HPDE6-E6E7 (cell line): ENCODE results near the gene PAXX.

Experiments
- DNase-seq: peaks from one replicate; pipeline ENCODE4 v3.0.0; 2011; ENCODE audit warnings: missing footprints; ENCODE audit errors: extremely low spot score

PAXX gene

GRCh38 chr9:136981588-136982231 lies 10.5 kb upstream of the PAXX start:
- DNase-seq = no peak

GRCh38 chr9:136982232-136983051 lies 9.8 kb upstream of the PAXX start, which contains the start of gene LCNL1:
Gene LCNL1 (plus strand): TSS chr9:136982993. CDS start chr9:136983587, 594 bp downstream.
- DNase-seq = no peak

GRCh38 chr9:136983167-136983566 lies 9.1 kb upstream of the PAXX start:
- no peak for DNase-seq

GRCh38 chr9:136983656-136984314 lies 8.4 kb upstream of the PAXX start:
- DNase-seq = no peak

GRCh38 chr9:136984464-136985026 lies 7.7 kb upstream of the PAXX start:
- no peak for DNase-seq

DNA sequence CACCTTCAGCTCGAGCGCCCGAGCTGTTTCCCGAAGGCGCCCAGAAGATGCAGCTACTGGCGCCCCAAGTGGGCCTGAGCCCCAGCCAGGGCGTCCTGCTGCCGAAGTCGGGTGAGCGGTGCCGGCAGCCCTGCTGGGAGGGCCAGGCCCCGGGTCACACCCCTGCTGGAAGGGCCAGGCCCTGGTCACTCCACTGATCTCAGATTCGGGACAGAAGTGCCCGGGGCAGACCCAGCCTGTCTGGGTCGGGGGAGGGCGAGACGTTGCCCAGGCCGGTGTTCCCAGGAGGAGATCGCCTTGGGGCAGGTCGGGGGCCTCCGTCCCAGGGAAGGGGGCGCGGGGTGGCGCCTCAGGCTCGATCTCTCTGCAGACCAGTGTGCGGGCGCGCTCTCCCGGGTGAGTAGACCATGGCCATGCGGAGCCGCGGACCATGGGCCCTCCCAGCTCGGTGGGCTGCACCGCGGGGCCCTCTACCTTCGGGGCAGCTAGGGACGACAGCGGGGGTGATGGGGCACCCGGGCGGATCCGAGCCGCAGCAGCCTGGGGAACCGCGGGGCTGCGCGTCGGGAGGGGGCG lies 7.1 kb upstream of the PAXX start:
- DNase-seq = no peak

DNA sequence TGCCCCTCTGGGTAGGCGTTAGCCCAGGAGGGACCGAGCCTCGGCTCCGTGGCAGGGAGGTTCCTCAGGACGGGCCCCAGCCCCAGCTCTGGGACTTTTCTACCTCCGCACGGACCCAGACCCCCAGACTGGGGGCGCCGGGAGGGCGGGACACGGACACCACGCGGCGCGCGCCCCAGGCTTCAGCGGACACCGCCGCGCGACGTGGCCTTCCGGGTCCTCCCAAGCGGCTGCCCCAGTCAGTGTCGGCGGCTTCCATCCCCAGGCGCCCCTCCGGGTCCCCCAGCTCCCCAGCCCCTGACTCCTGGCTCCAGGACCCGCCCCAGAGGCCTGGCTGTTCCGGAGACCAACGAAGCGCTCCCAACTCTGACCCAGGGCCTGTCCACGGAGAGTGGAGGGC lies 6.4 kb upstream of the PAXX start:
- no peak for DNase-seq

DNA sequence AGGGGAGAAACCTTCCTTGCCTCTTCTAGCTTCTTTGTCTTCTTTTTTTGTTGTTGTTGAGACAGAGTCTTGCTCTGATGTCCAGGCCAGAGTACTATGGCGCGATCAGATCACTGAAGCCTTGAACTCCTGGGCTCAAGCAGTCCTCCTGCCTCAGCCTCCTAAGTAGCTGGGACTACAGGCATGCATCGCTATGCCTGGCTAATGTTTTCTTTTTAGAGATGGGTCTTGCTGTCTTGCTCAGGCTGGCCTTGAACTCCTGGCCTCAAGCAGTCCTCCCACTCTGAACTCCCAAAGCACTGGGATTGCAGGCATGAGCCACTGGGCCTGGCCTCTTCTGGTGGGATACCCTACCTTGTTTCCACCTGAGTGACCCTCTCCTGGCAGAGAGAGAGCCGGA lies 3.4 kb upstream of the PAXX start:
- no peak for DNase-seq

DNA sequence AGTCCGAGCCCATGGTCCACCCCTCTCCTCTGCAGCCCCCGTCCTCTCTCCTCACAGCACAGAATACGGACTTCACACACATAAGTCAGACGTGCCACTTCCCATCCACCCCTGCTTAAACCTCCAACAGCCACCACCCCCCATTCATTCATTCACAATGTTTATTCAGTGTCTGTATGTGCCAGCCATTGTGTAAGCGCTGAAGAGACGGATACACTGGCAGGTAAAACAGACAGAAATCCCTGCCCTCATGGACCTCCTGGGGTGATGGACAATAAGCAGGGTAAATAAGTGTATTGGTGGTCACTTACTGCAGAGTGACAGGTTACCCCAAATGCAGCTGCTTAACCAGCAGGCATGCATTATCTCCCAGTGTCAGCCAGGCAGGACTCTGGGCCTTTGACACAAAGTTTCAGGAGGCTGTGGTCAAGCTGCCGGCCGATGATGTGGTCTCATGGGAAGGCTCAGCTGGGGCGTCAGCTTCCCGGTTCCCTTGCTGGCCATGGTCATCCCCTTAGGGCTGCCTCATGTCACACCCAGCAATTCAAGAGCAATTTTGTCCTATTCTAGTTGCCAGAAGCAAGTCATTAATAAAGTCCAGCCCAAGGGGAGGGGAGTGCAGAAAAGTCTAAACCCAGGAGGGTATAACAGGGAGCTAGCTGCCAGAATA lies 1.8 kb upstream of the PAXX start:
- DNase-seq = no peak

DNA sequence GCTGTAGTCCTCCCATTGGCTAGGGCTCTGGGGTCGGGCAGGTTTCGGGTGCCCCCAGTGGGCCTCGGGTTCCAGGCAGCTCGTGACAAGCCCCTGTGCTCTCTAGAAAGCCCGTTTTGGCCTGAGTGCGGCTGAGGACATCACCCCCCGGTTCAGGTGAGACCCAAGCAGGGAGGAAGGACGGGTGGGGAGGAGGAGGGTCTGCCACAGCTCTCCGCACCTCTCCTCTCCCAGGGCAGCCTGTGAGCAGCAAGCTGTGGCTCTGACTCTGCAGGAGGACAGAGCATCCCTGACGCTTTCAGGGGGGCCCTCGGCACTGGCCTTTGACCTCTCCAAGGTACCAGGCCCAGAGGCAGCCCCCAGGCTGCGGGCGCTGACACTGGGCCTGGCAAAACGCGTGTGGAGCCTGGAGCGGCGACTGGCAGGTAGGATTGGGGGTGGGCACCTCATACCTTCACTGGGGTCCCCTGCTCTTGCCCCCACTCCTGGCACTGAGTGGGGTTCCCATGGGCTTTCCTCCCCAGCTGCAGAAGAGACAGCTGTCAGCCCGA lies 672 bp downstream of the PAXX start:
- no peak for DNase-seq

DNA sequence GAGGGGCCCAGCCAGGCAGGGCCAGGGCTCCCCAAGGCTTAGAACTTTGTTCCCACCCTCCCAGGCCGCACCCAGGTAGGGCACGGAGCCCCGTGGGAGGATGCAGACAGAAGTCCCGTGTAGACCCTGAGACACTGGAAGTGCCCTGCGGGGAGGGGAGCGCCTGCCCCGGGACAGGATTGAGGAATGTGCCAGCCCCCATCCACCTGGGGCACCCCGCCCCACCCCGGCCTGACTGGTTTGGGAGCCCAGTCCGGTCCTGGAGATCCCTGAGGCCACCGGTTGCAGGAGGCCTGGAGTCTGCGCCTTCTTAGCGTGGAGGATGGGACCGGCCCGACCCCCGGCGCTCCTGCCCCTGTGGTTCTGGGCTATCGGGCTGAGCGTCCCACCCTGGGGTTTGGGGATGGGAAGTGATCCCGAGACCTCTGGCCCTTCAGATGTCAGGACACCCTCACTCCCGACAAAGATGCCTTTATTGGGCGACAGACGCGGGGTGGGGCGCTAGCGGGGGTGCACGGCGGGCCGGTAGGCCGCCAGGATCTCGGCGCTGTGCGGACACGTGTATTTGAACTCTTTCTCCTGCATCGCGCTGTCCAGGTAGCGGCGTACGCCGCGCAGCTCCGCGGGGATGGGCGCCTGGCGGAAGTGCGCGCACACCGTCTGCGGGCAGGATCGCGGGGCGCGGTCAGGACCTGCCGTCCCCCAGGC lies 2.1 kb downstream of the PAXX start:
- no peak for DNase-seq

- no peak for DNase-seq
Measured at GRCh38 chr9:136994888-136995230, 2.6 kb downstream of the PAXX start.

- DNase-seq = no peak
Measured at GRCh38 chr9:136995362-136995761, 3.1 kb downstream of the PAXX start.

DNA sequence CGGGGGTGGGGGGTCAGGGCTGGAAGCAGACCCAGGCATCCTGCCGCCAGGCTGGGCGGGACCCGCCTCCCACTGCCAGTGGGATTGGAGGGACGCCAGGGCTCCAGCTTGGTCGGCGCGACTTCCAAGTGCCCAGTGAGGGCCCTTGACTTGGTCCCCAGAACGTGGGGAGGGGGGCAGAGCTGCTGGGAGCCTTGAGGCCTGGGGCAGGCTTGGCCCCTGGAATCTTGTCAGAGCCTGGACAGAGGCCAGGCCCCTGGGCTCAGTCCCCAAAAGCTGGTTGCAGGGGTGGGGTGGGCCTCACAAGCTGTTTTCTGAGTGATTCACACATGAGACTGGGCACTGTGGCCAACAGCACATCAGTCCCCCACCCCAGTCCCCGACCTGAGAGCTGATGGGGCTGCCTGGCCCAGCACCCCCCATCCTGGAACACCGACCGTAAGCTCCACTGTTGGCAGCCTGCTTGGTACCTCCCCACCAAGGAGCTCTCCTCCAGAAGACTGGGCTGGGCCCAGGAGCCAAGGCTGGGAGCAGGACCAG lies 3.6 kb downstream of the PAXX start:
- DNase-seq = no peak

GRCh38 chr9:136996361-136997292 lies 4.4 kb downstream of the PAXX start, which contains the start of gene CLIC3:
Gene CLIC3 (minus strand): TSS chr9:136996568. CDS start chr9:136996543, 25 bp downstream.
- peak; percentile 55 for DNase-seq

DNA sequence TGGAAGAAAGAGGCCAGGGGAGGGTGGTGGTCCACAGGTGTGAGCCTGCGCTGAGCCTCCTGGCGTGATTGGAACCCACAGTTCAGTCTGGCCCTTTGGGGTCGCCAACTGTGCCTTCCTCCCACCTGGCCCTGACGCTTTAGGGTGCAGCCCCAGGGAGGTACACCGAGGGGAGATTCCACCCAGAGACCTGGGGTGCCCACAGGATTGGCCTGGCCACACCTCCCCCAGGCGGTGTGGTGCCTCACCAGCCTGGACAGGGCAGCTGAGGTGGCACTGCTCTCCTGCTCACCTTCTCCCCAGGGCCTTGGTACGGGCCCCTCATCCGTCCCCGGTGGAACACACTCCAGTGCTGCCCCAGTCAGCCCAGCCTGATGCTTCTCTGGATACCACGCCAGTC lies 5.1 kb downstream of the PAXX start:
- no peak for DNase-seq

DNA sequence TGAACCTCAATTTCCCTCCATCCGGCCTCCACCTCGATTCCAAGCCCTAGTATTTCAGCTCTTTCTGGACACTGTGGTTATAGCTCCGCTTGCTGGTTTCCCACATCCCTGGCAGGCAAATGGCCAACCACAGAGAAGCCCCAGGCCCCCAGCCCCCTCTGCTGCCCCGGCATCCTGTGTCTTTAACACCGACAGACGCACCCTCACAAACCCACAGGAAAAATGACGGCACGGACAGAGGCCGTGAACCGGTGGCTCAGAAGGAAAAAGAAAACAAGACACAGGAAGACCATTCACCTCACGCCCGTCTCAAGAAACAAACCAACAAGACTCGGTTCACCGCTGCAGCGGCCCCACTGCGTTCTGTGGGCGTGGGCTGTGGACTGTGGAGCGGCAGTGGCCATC lies 5.6 kb downstream of the PAXX start:
- DNase-seq = no peak

DNA sequence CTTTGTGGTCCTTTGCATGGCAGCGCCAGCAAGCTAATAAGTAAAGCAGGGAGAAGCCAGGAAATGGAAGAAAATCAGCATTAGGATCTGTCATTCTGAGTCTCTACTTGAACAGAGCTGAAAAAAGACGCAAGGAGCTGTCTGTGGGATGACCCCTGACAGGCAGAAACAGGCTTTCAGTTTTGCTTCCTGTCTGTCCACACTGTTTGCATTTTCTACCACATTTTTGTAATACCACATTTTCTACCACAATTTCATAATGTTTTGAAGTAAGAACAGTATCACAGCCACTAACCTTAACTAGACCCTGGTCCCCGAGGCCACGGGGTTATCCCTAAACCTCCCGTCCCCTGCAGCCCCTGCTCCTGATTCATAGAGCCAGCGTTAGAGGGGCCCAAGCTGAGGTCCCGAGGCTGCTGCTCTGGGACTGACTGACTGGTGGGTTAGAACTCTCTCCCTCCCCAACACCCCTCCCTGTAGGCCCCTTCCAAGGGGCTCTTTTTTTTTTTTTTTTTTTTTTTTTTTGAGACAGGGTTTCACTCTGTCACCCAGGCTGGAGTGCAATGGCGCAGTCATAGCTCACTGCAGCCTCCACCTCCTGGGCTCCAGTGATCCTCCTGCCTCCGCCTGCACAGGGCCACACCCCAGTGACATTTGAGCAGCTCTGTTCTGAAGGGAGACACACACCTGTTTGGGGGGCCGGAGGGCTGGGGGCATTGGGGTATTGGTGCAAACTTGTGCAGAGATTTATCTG lies 8.1 kb downstream of the PAXX start:
- peak; percentile 37 for DNase-seq
